ENCODE results near the gene GAGE10. TPM values are rescaled to one million over a fixed set of nuclear protein-coding genes. Genes with fewer than 3 reads are reported as not detected.

Gene GAGE10
- total and polyA plus RNA-seq, 2 of the 4 experiments (the other 2 are of a cell fraction) = not detected

DNA sequence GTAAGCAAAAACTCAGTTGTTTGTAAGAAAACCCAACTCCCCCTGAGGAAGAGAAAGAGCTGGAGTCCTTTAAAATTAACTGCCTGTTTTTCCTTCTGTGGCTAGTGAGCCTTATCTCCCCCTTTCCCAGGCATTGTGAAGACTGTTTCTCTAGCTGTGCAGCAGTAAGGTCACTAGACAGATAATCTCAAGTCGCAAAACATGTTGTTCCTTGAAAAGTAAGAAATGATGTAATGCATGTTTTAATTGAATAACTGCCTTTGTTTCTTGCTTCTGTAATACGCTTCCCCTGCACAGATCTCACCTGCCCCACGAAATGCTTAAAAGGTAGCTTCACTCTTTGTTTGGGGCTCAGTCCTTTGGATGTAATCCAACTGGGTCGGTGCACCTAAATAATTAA lies 12.6 kb downstream of the GAGE10 start:
- no peak overlapping the region for H4K5ac ChIP-seq (ENCODE audit: low read depth, low read length)
- no peaks in the 10 kb centered on the region for H3K36me3 ChIP-seq (ENCODE audit: control insufficient read depth, insufficient read depth, low read length)
- no peak overlapping the region for H2AFZ ChIP-seq (replicated peaks; ENCODE audit: low read length, poor library complexity)
- no peak overlapping the region for H3K4me3 ChIP-seq (ENCODE audit: insufficient read depth, low read depth, low read length)
- no peak overlapping the region for H2BK20ac ChIP-seq (ENCODE audit: low read depth, low read length)
- no peak overlapping the region for H3K4me2 ChIP-seq (ENCODE audit: low read depth, low read length)
- H2AK9ac ChIP-seq (replicated peaks; ENCODE audit: low read depth, low read length, poor library complexity) = no peak overlapping the region
- no peak overlapping the region for H3K56ac ChIP-seq (ENCODE audit: extremely low read depth, insufficient read depth, low read length)
- in situ Hi-C loops (cut with MboI; ENCODE audit: low sequenced_read_pairs) (no loop called here), intact Hi-C loops (cut with micrococcal nuclease) (no loop called here), dilution Hi-C loops (cut with HindIII; ENCODE audit: low sequenced_read_pairs, unreplicated experiment) (no loop called here)
- H3K14ac ChIP-seq (replicated peaks; ENCODE audit: low read depth, low read length) = no peak overlapping the region
- H2BK5ac ChIP-seq (ENCODE audit: low read depth, low read length, poor library complexity, severe bottlenecking) = no peak overlapping the region
- no peak overlapping the region for H3K4ac ChIP-seq (ENCODE audit: low read depth, low read length)
- no peaks in the 10 kb centered on the region for H3K9me1 ChIP-seq (ENCODE audit: insufficient read depth, low read length)
- H4K8ac ChIP-seq (ENCODE audit: low read depth in 2 of 2, low read length in 2 of 2) = no peak overlapping the region
- ChIA-PET CTCF (no interaction called here), POLR2A (ENCODE audit: unreplicated experiment) (no interaction called here)
- no peak overlapping the region for H2BK120ac ChIP-seq (ENCODE audit: low read depth, low read length)
- no peak overlapping the region for H3K23ac ChIP-seq (ENCODE audit: low read depth, low read length)
- H3K9me3 ChIP-seq (ENCODE audit: control insufficient read depth, insufficient read depth, low read length) = no peaks in the 10 kb centered on the region
- no CpG with 5 or more reads among the region's 4 CpGs for WGBS, 2 experiments (ENCODE audit: extremely low coverage in 2 of 2, insufficient read length in 1 of 2)
- no peaks in the 10 kb centered on the region for H4K20me1 ChIP-seq (ENCODE audit: insufficient read depth, low read length)
- no TSS peak for BruUV-seq (replicated peaks)
- no peaks in the 10 kb centered on the region for H3K4me1 ChIP-seq (ENCODE audit: control insufficient read depth, insufficient read depth, low read length)
- H2BK15ac ChIP-seq (ENCODE audit: low read depth, low read length) = no peak overlapping the region
- H3K9ac ChIP-seq (ENCODE audit: low read depth, low read length) = no peak overlapping the region
- no peak overlapping the region for H2AK5ac ChIP-seq (ENCODE audit: low read depth, low read length)
- TF ChIP-seq, protein P1, sequence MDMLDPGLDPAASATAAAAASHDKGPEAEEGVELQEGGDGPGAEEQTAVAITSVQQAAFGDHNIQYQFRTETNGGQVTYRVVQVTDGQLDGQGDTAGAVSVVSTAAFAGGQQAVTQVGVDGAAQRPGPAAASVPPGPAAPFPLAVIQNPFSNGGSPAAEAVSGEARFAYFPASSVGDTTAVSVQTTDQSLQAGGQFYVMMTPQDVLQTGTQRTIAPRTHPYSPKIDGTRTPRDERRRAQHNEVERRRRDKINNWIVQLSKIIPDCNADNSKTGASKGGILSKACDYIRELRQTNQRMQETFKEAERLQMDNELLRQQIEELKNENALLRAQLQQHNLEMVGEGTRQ (IDR thresholded peaks at IDR 0.05; ENCODE audit: low read depth, low read length) = no peak
- TF ChIP-seq CEBPB (IDR thresholded peaks at IDR 0.05; ENCODE audit: low read depth, low read length) = no peak
- no peak for TF ChIP-seq MAZ (IDR thresholded peaks at IDR 0.05; ENCODE audit: borderline replicate concordance, low read depth, low read length)
- no peak for TF ChIP-seq POLR2A (IDR thresholded peaks at IDR 0.05; ENCODE audit: low read depth, low read length)
- TF ChIP-seq RAD21 (IDR thresholded peaks at IDR 0.05; ENCODE audit: low read length) = no peak
- no peak for TF ChIP-seq SMC3 (IDR thresholded peaks at IDR 0.05; ENCODE audit: low read depth, low read length)
- TF ChIP-seq MXI1 (IDR thresholded peaks at IDR 0.05; ENCODE audit: borderline replicate concordance, low read depth, low read length) = no peak
- no peak for TF ChIP-seq FOS (IDR thresholded peaks at IDR 0.05; ENCODE audit: low read depth, low read length)
- TF ChIP-seq RCOR1 (IDR thresholded peaks at IDR 0.05; ENCODE audit: insufficient replicate concordance, low read length) = no peak
- TF ChIP-seq NFE2L2 (IDR thresholded peaks at IDR 0.05; ENCODE audit: low read depth, low read length) = no peak
- no peak for TF ChIP-seq RFX5 (IDR thresholded peaks at IDR 0.05; ENCODE audit: low read depth, low read length)
- no peak for TF ChIP-seq BHLHE40 (IDR thresholded peaks at IDR 0.05; ENCODE audit: low read depth, low read length)
- TF ChIP-seq MAFK (IDR thresholded peaks at IDR 0.05; ENCODE audit: low read depth, low read length) = no peak
- TF ChIP-seq, protein P2, sequence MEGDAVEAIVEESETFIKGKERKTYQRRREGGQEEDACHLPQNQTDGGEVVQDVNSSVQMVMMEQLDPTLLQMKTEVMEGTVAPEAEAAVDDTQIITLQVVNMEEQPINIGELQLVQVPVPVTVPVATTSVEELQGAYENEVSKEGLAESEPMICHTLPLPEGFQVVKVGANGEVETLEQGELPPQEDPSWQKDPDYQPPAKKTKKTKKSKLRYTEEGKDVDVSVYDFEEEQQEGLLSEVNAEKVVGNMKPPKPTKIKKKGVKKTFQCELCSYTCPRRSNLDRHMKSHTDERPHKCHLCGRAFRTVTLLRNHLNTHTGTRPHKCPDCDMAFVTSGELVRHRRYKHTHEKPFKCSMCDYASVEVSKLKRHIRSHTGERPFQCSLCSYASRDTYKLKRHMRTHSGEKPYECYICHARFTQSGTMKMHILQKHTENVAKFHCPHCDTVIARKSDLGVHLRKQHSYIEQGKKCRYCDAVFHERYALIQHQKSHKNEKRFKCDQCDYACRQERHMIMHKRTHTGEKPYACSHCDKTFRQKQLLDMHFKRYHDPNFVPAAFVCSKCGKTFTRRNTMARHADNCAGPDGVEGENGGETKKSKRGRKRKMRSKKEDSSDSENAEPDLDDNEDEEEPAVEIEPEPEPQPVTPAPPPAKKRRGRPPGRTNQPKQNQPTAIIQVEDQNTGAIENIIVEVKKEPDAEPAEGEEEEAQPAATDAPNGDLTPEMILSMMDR (conservative IDR thresholded peaks at IDR 0.05; ENCODE audit: low read depth, low read length) = no peak
- TF ChIP-seq, protein P3, sequence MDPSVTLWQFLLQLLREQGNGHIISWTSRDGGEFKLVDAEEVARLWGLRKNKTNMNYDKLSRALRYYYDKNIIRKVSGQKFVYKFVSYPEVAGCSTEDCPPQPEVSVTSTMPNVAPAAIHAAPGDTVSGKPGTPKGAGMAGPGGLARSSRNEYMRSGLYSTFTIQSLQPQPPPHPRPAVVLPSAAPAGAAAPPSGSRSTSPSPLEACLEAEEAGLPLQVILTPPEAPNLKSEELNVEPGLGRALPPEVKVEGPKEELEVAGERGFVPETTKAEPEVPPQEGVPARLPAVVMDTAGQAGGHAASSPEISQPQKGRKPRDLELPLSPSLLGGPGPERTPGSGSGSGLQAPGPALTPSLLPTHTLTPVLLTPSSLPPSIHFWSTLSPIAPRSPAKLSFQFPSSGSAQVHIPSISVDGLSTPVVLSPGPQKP (IDR thresholded peaks at IDR 0.05; ENCODE audit: borderline replicate concordance, low read depth, low read length) = no peak
- TF ChIP-seq CHD1 (IDR thresholded peaks at IDR 0.05; ENCODE audit: low read depth, low read length) = no peak
- DNase-seq = no peak
- ATAC-seq (ENCODE audit: low read depth) = no peak
- H3K27me3 ChIP-seq (ENCODE audit: control insufficient read depth, insufficient read depth, low read length) = peaks cover 1% of the 10 kb centered on the region; the same call in 1 of the 2 replicates
- no peak overlapping the region for H4K91ac ChIP-seq (ENCODE audit: insufficient read depth, low read depth, low read length)
- no peak overlapping the region for H3K27ac ChIP-seq (ENCODE audit: insufficient read depth, low read length)
- H3K79me1 ChIP-seq (ENCODE audit: low read depth in 1 of 2, low read length in 2 of 2) = no peaks in the 10 kb centered on the region
- no peak overlapping the region for H3K18ac ChIP-seq (ENCODE audit: low read depth, low read length)

All from IMR-90 (cell line).